Bronchial epithelial cell (primary cell): ENCODE measurements around the gene SMOC1. TPM values are rescaled to one million over a fixed set of nuclear protein-coding genes. Genes with fewer than 3 reads are reported as not detected.

Experiments
- DNase-seq: peaks from one replicate; pipeline ENCODE4 v3.0.0-alpha.2; 2010; ENCODE audit warnings: low read depth
- FAIRE-seq: peaks from 2 replicates; lab custom pipeline; 2011; peaks lifted over from hg19 to GRCh38; lab: Jason Lieb, UNC
- H3K27me3 ChIP-seq: 2 replicates; pipeline ENCODE4 v1.5.1; 2011; ENCODE audit warnings: low read length; ENCODE audit not compliant: control insufficient read depth, insufficient read depth
- H3K36me3 ChIP-seq: 2 replicates; pipeline ENCODE4 v1.5.1; 2011; ENCODE audit warnings: low read length; ENCODE audit not compliant: control insufficient read depth, insufficient read depth
- H3K4me3 ChIP-seq: 2 replicates; pipeline ENCODE4 v1.5.1; 2011; ENCODE audit warnings: mild to moderate bottlenecking, low read depth, low read length, control low read depth
- total RNA-seq: library from RNA; depleted of rRNA; stranded (reverse); fragments of >200 nt; gene quantifications from 2 replicates; pipeline ENCODE4 v1.2.1, GENCODE V29; 2014
- TF ChIP-seq, protein P1 (sequence below): IDR thresholded peaks from 2 replicates; pipeline ENCODE4 v1.5.1; 2011; ENCODE audit warnings: mild to moderate bottlenecking, moderate library complexity, low read length, control low read depth, inconsistent platforms; ENCODE audit not compliant: insufficient read depth, severe bottlenecking

Gene SMOC1
- total RNA-seq, 1 donor from 2014 or later, result 16.3 TPM

DNA sequence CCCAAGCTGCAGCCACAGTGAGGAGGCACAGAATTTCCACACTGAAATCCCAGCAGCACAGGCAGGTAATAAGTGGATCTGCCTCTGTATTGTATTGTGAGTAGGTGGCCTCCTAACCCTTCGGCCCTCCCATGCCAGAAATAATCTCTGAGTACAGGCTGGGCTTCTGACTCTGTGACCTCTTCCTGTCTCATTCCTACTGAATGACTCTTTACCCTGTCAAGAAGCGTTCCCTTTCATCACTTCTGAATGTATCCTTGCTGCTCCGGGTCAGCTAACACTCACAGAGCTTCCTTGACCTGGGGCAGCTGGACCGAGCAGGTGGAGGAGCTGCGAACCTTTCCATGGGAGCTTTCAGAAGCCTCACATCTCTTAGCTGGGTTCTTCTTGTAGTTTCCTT lies 190.0 kb downstream of the SMOC1 start:
- FAIRE-seq (no peak), DNase-seq (peak; percentile 23)
- H3K4me3 ChIP-seq, result no peak overlapping the region
- no peaks in the 10 kb centered on the region for H3K36me3 ChIP-seq
- peaks cover 4% of the 10 kb centered on the region for H3K27me3 ChIP-seq
- TF ChIP-seq, protein P1, sequence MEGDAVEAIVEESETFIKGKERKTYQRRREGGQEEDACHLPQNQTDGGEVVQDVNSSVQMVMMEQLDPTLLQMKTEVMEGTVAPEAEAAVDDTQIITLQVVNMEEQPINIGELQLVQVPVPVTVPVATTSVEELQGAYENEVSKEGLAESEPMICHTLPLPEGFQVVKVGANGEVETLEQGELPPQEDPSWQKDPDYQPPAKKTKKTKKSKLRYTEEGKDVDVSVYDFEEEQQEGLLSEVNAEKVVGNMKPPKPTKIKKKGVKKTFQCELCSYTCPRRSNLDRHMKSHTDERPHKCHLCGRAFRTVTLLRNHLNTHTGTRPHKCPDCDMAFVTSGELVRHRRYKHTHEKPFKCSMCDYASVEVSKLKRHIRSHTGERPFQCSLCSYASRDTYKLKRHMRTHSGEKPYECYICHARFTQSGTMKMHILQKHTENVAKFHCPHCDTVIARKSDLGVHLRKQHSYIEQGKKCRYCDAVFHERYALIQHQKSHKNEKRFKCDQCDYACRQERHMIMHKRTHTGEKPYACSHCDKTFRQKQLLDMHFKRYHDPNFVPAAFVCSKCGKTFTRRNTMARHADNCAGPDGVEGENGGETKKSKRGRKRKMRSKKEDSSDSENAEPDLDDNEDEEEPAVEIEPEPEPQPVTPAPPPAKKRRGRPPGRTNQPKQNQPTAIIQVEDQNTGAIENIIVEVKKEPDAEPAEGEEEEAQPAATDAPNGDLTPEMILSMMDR, result no peak

DNA sequence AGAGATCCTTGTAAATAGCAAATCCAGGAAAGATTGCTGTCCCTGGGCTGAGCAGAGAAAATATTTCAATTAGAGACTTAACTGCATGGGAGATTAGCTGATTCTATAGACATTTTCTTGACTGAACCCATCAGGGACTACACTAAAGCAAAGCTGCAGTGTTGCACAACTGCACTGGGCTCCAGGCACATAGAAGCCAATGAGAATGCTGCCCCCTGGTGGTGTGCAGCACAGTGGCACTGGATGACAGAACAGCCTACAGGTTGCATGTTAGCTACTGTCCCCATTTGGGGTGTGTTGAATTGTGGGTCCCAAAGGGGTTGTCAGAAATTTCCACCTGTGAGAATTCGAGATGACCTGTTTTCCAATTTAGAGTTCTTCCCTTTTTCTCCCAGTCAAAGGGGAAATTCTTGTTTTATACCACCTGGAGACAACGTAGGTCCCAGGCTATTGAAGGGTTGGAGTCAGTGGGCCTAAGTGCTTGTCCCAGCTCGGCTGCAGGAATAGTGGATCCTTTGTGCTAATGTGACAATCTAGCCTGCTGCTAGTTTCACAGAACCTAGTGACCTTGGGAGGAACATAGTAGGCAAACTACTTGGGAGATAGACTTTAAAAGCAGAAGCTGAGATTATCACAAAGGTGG lies 194.8 kb downstream of the SMOC1 start:
- Histone ChIP-seq H3K36me3 (no peaks in the 10 kb centered on the region), H3K27me3 (peaks cover 6% of the 10 kb centered on the region), H3K4me3 (no peak overlapping the region)
- DNase-seq (peak; percentile 69), FAIRE-seq (peak; percentile 55)
- TF ChIP-seq, protein P1, result peak; percentile 95

DNA sequence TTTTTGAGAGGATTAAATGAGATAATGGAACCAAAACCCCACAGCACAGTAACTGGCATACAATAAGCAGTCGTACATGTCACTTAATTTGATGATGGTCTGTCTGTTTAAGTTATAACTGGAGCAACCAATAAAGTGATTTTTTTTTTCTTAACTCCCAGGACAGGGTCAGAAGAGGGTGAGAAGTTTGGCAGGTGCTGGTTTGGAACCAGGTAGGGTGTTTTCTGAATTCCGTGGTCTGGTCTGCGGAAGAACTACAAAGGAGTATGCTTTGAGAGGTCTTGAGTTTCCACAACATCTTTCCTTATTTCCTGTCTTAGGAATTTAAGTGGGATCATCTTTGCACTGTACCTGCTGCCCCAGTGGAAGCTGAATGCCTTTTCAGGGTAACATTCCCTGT lies 197.8 kb downstream of the SMOC1 start:
- H3K36me3 ChIP-seq, result no peaks in the 10 kb centered on the region
- no peak for DNase-seq
- H3K27me3 ChIP-seq, result peaks cover 2% of the 10 kb centered on the region
- FAIRE-seq, result no peak
- H3K4me3 ChIP-seq, result no peak overlapping the region
- TF ChIP-seq, protein P1, result no peak

DNA sequence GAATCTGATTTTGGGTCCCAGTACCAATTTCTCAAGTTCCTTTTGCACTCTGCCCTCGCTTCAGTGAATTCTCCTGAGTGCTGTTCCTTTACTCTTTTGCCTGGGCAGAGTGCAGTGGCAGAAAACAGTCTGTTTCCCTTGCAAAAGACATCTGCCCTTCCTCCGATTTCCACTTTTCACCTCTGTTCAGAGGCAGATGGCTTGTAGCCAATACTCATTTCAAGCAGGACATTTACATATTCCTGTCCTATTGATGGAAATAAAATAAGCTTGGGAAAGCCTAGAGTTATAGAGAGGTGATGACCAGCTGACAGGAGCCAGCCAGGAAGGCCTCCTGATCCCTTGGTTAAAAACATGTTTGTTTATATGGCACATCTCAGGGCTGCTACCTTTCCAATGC lies 198.5 kb downstream of the SMOC1 start:
- peaks cover 2% of the 10 kb centered on the region for H3K27me3 ChIP-seq
- no peak for FAIRE-seq
- H3K36me3 ChIP-seq, result no peaks in the 10 kb centered on the region
- TF ChIP-seq, protein P1, result no peak
- H3K4me3 ChIP-seq, result no peak overlapping the region
- no peak for DNase-seq

DNA sequence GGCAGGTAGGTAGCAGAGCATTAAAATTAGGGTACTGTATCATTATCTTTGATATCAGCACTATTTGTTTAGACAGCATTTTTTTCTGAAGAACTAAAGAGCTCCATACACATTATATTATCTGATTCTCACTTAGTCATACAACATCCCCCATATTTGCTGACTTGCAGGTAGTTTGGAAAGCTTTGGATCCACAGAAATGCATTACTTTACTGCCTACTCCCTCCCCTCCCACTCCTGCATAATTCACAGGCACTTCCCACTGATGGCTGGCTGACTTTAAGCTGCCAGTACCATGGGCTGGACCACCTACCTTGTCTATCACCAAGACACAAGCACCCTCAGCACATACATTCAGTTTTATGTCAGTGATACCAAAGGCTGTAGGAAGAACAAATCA lies 199.1 kb downstream of the SMOC1 start:
- FAIRE-seq (no peak), DNase-seq (no peak)
- no peak overlapping the region for H3K4me3 ChIP-seq
- H3K36me3 ChIP-seq, result no peaks in the 10 kb centered on the region
- peaks cover 2% of the 10 kb centered on the region for H3K27me3 ChIP-seq
- TF ChIP-seq, protein P1, result no peak

DNA sequence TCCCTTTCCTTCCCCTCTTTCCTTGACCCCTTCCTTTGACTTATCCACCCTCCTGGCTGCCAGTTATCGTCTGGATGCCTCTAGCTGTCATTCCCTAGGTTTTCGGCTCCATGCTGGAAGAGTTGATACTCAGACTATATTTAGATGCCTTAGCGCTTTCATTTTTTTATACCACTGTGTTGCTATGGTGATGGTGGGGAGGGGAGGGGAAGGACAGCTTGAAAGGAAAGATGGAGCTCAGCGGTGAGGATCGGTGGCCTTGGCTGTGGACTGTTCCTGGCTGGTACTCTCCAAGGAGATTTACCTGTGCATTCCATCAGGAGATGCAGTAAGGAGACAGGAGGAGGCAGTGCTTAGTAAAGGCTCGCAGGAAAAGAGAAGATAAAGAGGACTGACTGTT lies 200.9 kb downstream of the SMOC1 start:
- Histone ChIP-seq H3K36me3 (no peaks in the 10 kb centered on the region), H3K27me3 (peaks cover 2% of the 10 kb centered on the region), H3K4me3 (no peak overlapping the region)
- TF ChIP-seq, protein P1, result no peak
- DNase-seq (no peak), FAIRE-seq (no peak)
